ENCODE measurements around the gene SETD1B. TPM values are rescaled to one million over a fixed set of nuclear protein-coding genes. Genes with fewer than 3 reads are reported as not detected.

Gene SETD1B
- total RNA-seq, 1 donor from 2014 or later: 8.0 TPM

DNA sequence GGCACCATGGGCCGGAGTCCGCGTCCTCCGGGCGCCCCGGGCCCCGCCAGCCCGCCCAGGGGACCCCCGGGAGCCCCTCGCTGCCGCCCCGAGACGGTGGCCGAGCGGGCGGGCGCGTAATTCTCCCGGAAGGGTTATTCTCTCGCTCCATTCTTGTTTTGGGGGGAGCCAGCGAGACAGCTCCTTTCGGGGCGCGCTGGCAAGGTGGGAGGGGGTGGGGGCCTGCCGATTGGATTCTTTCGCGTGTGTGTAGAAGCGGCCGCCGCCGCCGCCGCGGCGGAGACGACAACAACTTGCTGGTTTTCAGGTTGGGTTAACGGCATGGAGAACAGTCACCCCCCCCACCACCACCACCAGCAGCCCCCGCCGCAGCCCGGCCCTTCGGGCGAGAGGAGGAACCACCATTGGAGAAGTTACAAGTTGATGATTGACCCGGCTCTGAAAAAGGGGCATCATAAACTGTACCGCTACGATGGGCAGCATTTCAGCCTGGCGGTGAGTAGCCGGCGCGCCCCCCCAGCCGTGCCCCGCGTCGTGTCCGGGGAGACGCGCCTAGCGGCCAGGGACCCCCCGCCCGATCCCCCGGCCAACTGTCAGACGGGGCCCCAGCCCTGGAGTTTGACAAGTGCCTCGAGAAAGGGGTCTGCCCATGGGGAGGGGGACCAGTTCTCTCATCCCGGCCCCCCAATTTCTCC is 755 bp downstream of the SETD1B start:
- peak; percentile 74 for DNase-seq (ENCODE audit: missing footprints)
- intact Hi-C loops (cut with DNase I): no loop called here
- no peak for ATAC-seq

DNA sequence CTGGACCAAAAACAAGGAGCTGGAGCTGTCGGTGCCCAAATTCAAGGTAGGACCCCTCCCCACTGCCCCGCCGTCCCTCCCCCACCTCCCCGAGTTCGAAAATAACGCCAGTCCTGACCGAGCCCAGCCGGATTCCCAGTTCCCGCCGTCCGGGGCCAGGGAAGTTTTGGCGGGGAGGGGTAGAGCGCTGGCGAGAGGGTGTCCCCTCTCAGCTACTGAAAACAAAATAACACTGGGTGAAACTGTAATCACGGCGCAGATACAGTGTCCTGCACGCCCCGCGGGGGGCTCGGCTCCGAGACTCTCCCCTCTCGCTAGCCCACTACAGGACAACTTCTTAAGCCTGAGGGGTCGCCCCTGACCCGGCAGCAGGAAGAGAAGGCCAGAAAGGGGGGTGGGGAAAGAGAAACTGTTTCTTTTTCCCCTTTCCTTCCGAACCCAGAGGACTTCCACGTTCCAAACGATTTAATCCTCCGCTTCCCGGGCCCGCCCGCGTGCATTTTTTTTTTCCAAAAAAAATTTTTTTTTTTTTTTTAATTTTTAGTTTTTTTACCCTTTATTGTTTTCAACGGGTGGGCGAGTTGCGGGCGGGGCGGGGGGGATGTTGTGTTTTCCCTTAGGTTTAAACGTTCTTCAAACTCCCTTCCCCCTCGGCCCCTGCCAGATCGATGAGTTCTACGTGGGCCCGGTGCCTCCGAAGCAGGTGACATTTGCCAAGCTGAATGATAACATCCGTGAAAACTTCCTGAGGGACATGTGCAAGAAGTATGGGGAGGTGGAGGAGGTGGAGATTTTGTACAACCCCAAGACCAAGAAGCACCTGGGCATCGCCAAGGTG is 1.6 kb downstream of the SETD1B start:
- ATAC-seq (no peak), DNase-seq (ENCODE audit: missing footprints) (no peak)
- intact Hi-C loops (cut with DNase I): no loop called here

DNA sequence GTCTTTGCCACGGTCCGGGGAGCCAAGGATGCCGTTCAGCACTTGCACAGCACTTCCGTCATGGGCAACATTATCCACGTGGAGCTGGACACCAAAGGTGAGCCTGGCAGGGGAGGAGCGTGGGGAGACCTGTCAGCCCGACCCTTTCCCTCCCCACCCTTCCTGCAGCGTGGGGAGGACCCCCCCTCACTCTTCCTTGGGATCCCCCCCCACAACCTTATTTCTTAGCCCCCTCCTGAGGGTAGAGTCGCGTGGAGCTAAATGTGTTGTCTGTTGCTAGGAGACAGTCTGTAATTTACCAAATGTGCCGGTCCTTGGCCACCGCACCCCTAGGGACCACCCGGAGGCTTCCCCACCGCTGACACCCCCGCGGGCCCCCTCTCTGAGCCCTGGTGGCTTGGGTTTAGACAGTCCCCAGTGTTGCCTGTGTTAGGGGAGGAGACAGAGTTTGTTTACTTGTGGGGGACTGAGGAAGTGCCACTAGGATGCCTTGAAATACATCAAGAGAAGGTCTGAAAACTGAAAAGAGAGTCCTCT is 2.3 kb downstream of the SETD1B start:
- DNase-seq (ENCODE audit: missing footprints) (no peak), ATAC-seq (no peak)
- intact Hi-C loops (cut with DNase I): no loop called here

DNA sequence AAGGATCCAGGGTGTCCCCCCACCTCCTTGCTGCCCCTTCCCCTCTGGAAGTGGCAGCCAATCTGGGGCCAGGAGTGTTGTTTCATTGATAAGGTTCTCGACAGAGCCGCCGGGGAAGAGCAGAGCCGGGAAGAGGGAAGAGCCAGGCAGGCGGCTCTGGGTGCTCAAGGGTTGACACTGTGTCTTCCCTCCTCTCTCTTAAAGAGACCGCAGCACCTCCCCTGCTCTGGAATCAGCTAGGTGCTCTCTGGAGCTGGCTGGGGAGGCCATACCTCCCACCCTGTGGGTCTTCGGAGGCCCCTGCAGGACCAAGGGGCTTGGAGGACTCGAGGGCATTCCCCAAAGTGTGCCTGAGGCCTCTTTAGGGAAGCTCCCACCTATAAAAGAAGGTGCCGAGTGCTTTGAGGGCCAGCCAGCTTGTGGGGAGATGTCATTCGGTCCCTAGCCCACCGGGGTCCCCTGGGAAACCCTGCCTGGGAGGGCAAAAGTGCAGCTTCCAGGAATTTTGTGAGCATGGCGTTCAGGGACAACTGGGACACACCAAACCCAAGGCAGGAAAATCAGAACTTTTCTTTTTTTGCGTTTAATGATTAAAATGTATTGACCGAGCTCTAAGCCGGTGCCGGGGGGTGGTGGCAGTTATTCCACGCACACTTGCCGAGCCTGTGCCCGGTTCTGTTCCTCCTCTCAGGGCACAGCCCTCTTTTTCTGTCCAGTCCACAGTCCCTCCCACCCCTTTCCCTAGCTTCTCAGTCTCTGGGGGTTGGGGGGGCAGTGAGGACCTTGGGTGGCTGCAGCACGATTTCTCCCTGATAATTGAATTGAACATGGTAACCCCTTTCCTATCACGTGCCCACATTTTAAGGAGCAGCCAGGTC is 3.0 kb downstream of the SETD1B start:
- DNase-seq (ENCODE audit: missing footprints) (no peak), ATAC-seq (no peak)
- intact Hi-C loops (cut with DNase I): no loop called here

DNA sequence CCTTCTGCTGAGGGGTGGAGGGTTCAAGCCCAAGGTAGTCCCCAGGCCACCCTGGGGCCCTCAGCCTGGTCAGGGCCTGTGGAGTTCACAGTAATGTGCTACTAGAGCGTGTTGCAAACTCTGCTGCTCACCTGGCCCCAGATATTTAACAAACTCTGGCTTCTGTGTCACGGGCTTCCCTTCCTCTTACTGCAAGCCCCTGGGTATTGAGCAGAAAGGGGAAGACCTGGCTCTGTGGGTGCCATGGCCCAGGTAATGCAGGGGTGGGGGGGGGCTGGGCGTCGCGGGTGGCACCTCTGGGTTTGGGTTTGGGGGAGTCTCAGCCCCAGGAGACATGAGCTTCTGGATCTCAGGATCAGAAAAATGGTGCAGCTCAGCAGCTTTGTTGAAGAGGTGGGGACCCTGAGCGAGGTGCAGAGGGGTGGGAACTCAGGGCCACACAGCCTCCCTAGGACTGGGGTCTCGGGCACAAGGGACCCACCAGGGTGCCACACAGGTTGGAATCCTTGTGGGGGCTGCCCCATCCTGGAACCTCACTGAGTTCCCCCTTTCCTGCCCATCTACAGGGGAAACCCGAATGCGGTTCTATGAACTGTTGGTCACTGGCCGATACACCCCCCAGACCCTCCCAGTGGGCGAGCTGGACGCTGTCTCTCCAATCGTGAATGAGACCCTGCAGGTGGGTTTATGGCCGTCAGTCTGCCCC is 4.0 kb downstream of the SETD1B start:
- intact Hi-C loops (cut with DNase I): no loop called here
- ATAC-seq (no peak), DNase-seq (ENCODE audit: missing footprints) (no peak)

DNA sequence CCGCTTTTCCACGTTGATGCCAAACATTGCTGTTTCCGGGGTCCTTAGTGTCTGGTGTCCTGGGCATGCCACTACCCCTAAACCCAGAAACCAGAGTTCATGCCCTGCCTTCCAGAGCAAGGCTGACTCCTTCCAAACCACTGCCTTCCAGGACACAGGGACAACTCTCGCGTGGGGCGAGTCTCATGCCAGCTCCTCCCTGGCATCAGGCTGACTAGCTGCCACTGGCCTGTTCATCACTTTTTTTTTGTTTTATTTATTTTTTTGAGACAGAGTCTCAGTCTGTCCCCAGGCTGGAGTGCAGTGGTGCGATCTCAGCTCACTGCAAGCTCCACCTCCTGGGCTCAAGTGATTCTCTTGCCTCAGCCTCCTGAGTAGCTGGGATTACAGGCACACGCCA is 4.8 kb downstream of the SETD1B start:
- intact Hi-C loops (cut with DNase I): no loop called here
- ATAC-seq (no peak), DNase-seq (ENCODE audit: missing footprints) (no peak)

DNA sequence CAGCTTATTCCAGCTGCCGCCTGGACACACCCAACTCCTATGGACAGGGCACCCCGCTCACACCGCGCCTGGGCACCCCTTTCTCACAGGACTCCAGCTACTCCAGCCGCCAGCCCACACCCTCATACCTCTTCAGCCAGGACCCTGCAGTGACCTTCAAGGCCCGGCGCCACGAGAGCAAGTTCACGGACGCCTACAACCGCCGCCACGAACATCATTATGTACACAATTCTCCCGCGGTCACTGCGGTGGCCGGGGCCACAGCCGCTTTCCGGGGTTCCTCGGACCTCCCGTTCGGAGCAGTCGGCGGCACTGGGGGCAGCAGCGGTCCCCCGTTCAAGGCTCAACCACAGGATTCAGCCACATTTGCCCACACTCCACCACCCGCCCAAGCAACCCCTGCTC is 5.9 kb downstream of the SETD1B start:
- no peak for ATAC-seq

DNA sequence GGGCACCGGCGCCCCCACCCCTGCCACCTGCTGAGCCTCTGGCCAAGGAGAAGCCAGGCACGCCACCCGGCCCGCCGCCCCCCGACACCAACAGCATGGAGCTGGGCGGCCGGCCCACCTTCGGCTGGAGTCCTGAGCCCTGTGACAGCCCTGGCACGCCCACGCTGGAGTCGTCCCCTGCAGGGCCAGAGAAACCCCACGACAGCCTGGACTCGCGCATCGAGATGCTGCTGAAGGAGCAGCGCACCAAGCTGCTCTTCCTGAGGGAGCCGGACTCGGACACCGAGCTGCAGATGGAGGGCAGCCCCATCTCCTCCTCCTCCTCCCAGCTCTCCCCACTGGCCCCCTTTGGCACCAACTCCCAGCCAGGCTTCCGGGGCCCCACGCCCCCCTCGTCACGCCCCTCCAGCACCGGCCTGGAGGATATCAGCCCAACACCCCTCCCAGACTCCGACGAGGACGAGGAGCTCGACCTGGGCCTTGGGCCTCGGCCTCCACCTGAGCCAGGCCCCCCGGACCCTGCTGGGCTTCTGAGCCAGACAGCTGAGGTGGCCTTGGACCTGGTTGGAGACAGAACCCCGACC is 6.5 kb downstream of the SETD1B start:
- no peak for ATAC-seq
- intact Hi-C loops (cut with DNase I): no loop called here
- DNase-seq (ENCODE audit: missing footprints): no peak

More for the DNA sequence above, 5.9 kb downstream of the SETD1B start:
- intact Hi-C loops (cut with DNase I): no loop called here
- DNase-seq (ENCODE audit: missing footprints): no peak

DNA sequence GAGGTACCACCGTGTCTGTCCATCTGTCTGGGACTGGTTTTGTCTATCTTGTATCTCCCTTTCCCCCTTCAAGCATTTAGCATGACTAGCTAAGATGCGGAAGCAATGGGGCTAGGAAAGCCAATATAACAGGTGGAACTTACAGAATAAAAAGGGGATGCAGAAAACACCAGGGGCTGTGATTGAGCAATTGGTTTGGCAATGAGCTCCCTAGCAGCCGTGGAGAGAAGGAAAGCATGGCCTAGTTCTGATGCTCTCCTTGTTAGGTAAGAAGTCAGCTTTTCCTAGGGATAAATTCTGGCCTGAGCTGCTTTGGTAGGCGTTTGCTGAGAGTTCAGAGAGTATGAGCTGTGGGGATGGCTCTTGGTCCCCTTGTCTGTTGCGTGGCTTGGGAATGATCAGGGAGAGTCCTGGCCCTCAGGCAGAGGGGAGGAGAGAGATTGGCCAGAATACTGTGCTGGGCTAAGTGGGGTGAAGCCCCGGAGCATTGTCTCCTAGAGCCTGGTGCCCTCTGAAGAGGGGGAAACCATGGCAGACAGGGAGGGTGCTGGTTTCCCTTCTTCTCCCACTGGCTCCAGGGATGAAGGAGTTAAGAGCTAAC is 7.1 kb downstream of the SETD1B start:
- ATAC-seq: no peak
- intact Hi-C loops (cut with DNase I): no loop called here
- no peak for DNase-seq (ENCODE audit: missing footprints)

DNA sequence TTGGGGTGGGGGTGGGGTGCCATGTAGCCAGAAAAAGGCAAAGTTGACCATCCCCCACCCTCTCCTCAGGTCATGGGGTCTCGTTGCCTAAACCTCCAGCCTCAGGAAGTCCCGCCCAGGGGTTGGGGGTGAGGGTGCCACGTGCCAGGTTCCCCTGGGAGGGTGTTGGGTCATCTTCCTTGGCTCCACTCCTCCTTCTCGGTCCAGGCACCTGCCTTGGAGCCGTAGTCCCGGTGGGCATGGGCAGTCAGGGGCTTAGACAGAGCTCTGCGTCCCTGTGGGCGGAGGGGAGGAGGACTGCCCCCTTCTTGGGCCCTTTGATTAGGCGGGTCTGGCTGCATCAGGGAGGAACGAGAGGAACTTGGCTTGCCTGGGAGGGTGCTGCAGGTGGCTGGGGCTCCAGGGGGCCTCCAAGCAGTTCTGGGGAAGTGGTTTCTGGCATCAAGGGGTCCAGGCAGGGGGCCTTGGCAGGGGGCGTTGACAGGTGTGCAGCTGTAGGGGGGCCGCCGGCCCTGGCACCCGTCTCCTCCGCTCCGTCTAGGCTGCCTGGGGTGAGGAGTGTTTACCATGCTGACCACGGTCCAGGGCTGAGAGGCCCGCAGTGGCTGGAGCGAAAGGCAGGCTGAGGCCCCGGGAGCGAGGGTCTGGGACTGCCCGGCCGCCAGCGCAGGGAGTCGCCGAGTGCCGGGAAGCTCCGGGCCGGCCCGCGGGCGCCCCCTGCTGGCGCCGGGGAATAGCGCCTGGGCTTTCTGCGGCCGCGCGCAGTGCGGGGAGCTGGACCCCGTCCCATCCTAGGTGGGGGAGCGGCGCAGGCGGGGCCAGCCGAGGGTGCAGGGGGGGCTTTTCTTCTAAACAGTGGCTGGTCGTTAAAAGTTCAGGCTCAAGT is 7.9 kb downstream of the SETD1B start:
- ATAC-seq (peak; percentile 89), DNase-seq (ENCODE audit: missing footprints) (peak; percentile 89)
- intact Hi-C loops (cut with DNase I): loop anchor here (1.0 to 2.0 kb wide), 2 partner anchors 16 to 35 kb away; no protein-coding TSS in a partner anchor

DNA sequence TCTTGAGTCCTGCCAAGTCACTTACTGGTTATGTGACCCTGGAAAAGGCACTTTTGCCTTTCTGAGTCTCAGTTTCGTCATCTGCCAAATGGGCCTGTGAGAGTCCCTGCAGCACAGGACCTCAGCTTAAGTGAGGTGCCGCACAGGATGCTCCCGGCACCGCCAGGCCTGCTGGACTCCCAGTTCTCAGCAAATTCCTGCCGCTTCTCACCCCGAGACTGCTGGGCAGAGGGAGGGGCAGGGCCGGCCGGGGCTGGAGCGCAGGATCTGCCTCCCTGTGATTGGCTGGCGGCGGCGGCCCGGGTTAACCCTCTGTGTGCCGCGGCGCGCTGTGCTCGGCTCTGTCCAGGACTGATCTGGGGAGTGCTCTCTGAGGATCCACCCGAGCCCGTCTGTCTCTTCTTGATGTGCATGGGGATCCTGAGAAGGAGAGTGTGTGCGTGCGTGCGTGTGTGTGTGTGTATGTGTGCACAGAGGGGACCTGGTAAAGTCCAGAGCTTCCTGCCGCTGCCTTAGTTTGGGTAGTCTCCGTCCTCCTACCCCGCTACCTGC is 8.6 kb downstream of the SETD1B start:
- ATAC-seq: peak; percentile 88
- intact Hi-C loops (cut with DNase I): loop anchor here (1.0 to 2.0 kb wide), 2 partner anchors 17 to 36 kb away; no protein-coding TSS in a partner anchor
- DNase-seq (ENCODE audit: missing footprints): peak; percentile 90

DNA sequence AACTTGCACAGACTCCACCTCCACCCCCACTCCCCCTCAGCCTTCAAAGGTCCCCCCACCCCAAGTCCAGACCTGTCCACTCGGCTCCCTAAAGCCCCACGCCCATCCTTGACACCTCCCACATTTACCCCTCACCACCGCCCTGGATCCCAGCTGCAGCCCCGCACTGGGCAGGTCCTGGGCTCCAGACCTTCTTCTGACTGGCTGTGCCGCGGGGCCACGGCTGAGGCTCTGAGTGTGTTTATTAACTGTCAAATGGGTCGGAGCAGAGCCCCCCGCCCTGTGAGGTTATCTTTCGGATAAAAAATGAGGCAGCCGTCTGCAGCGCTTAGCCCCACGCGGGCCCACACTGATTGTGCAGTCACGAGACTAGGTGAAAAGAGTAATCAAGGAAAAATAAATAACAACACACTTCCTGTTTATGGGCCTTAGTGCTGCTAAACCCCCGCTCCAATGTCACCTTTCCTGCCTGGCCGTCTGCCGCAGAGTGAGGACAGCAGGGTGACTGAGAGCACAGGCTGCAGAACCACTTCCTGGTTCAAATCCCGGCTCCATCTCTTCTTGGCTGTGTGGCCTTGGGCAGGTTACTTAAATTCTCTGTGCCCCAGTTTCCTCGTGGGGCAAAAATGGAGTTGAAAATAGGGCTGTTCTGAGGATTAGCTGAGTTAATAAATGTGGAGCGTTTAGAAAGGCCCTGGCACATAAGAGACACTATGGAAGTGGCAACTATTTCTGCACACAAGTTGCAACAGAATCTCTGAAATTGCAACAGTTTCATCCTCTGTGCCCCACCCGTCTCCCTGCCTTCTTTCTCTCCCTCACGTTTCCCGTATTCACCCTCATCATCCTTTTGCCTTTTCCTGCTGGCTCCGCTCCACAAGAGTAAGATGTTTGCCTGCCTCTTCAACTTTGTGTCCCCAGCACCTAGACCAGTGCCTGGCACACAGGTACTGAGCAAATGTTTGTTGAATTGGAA is 9.4 kb downstream of the SETD1B start:
- DNase-seq (ENCODE audit: missing footprints): no peak
- intact Hi-C loops (cut with DNase I): loop anchor here (1.0 to 2.0 kb wide), 2 partner anchors 18 to 36 kb away; no protein-coding TSS in a partner anchor
- no peak for ATAC-seq

DNA sequence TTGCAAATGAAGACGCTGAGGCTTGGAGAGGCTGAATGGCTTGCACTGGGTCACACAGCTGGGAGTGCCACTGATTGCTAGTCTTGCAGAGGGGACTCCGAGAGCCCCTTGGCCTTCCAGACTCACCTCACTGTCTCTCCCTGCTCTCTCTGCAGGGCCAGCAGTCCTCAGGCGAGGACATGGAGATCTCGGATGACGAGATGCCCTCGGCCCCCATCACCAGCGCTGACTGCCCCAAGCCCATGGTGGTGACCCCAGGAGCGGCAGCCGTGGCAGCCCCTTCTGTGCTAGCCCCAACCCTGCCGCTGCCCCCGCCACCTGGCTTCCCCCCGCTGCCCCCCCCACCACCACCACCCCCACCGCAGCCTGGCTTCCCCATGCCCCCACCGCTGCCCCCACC is 10.1 kb downstream of the SETD1B start:
- peak; percentile 41 for DNase-seq (ENCODE audit: missing footprints)
- no peak for ATAC-seq
- intact Hi-C loops (cut with DNase I): loop anchor here (2.0 kb wide), 1 partner anchor 37 kb away; no protein-coding TSS in a partner anchor

DNA sequence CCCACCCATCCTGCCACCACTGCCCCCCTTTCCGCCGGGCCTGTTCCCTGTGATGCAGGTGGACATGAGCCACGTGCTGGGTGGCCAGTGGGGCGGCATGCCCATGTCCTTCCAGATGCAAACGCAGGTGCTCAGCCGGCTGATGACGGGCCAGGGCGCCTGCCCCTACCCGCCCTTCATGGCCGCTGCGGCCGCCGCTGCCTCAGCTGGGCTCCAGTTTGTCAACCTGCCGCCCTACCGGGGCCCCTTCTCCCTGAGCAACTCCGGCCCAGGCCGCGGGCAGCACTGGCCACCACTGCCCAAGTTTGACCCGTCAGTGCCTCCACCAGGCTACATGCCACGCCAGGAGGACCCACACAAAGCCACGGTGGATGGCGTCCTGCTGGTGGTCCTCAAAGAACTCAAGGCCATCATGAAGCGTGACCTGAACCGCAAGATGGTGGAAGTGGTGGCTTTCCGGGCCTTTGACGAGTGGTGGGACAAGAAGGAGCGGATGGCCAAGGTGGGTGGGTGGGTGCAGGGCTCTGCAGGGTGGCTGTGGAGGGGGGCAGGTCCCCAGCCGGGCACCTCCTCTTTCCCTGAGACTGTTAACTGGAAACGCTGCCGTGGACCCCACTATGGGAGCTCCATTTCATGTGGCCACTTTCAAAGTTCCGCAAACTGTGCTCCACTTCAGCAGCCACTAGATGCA is 10.8 kb downstream of the SETD1B start:
- intact Hi-C loops (cut with DNase I): no loop called here
- DNase-seq (ENCODE audit: missing footprints) (peak; percentile 53), ATAC-seq (no peak)

DNA sequence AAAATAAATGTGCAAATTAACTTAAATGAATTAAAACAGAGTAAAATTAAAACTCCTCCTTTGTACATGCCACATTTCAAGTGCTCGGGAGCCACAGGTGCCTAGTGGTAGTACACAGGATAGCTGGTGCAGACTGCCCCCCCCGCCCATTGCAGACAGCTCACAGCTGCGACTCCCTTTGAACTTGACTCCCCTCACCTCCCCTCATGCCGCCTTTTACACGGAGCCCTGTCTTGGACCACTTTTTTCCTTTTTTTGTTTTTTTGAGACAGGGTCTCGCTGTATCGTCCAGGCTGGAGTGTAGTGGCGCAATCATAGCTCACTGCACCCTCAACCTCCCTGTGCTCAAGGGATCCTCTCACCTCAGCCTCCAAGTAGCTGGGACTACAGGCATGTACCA is 11.5 kb downstream of the SETD1B start:
- intact Hi-C loops (cut with DNase I): no loop called here
- no peak for ATAC-seq
- no peak for DNase-seq (ENCODE audit: missing footprints)
